ENCODE data around the gene C19orf47. TPM values are rescaled to one million over a fixed set of nuclear protein-coding genes. Genes with fewer than 3 reads are reported as not detected.
A peak's percentile ranks its signal among the peaks of the same experiment; 100 is the strongest.

The C19orf47 gene
- total and polyA plus RNA-seq, 2 donors = 7.3 to 13.9 TPM

DNA sequence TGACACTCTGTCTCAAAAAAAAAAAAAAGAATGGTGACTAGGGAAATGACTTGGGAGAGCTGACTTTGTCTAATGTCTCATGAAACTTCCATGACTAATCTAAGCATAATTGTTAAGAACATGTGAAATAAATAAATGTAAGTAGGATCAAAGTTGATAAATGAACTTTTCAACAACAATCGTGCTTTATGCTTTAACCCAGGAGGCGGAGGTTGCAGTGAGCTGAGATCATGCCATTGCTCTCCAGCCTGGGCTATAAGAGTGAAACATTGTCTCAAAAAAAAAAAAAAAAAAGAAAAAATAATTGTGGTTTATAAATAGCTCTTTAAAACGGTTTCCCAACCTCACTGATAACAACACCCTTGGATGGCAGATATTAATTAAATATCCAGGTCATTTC, 50.2 kb downstream of the C19orf47 start:
- Histone ChIP-seq H3K9me3 (ENCODE audit: control insufficient read depth in 2 of 2, insufficient read depth in 1 of 2, low read length in 1 of 2) (no peaks in the 10 kb centered on the region), H3K27ac (ENCODE audit: low read depth in 1 of 2, low read length in 1 of 2) (no peak overlapping the region), H3K36me3 (ENCODE audit: control insufficient read depth in 2 of 2, insufficient read depth in 2 of 2, low read length in 1 of 2) (no peaks in the 10 kb centered on the region), H3K4me3 (ENCODE audit: low read length in 2 of 2) (no peak overlapping the region), H3K27me3 (ENCODE audit: control insufficient read depth in 2 of 2, insufficient read depth in 1 of 2, low read length in 1 of 2) (no peaks in the 10 kb centered on the region), H3K4me1 (ENCODE audit: control insufficient read depth in 2 of 2, insufficient read depth in 2 of 2, low read length in 2 of 2) (no peaks in the 10 kb centered on the region)
- 81% methylated on average over 3 of the region's 3 CpGs for WGBS
- DNase-seq (ENCODE audit: low read depth in 6 of 9, low spot score in 9 of 9) = no peak

GRCh38 chr19:40294560-40294959, 53.6 kb downstream of the C19orf47 start:
- Histone ChIP-seq H3K27ac (ENCODE audit: low read depth in 1 of 2, low read length in 1 of 2) (no peak overlapping the region), H3K4me1 (ENCODE audit: control insufficient read depth in 2 of 2, insufficient read depth in 2 of 2, low read length in 2 of 2) (no peaks in the 10 kb centered on the region), H3K36me3 (ENCODE audit: control insufficient read depth in 2 of 2, insufficient read depth in 2 of 2, low read length in 1 of 2) (no peaks in the 10 kb centered on the region), H3K4me3 (ENCODE audit: low read length in 2 of 2) (no peak overlapping the region), H3K27me3 (ENCODE audit: control insufficient read depth in 2 of 2, insufficient read depth in 1 of 2, low read length in 1 of 2) (no peaks in the 10 kb centered on the region), H3K9me3 (ENCODE audit: control insufficient read depth in 2 of 2, insufficient read depth in 1 of 2, low read length in 1 of 2) (no peaks in the 10 kb centered on the region)
- 99% methylated on average over 6 of the region's 6 CpGs for WGBS
- no peak for DNase-seq (ENCODE audit: low read depth in 6 of 9, low spot score in 9 of 9)

DNA sequence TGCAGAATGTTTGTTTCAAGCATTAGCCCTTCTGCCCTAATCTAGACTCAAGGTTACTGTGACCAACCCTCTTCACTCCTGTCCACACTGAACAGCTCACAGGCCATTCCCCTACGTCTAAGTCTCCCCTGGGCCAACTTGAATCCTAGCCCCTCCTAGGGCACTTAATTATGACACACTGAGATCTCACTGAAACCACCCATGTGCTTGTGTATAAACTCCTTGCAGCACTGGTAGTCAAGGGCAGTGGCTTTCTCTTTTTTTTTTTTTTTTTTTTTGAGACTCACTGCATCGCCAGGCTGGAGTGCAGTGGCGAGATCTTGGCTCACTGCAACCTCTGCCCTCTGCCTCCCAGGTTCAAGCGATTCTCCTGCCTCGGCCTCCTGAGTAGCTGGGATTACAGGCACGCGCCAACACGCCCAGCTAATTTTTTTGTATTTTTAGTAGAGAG, 61.2 kb downstream of the C19orf47 start:
- 96% methylated on average over 8 of the region's 8 CpGs for WGBS
- H3K4me1 ChIP-seq (ENCODE audit: control insufficient read depth in 2 of 2, insufficient read depth in 2 of 2, low read length in 2 of 2) = peaks cover 10 to 36% of the 10 kb centered on the region in 2 donors
- no peak overlapping the region for H3K4me3 ChIP-seq (ENCODE audit: low read length in 2 of 2)
- H3K27me3 ChIP-seq (ENCODE audit: control insufficient read depth in 2 of 2, insufficient read depth in 1 of 2, low read length in 1 of 2) = no peaks in the 10 kb centered on the region
- H3K9me3 ChIP-seq (ENCODE audit: control insufficient read depth in 2 of 2, insufficient read depth in 1 of 2, low read length in 1 of 2) = no peaks in the 10 kb centered on the region
- H3K36me3 ChIP-seq (ENCODE audit: control insufficient read depth in 2 of 2, insufficient read depth in 2 of 2, low read length in 1 of 2) = peaks cover 7% of the 10 kb centered on the region in 2 donors
- DNase-seq (ENCODE audit: low read depth in 6 of 9, low spot score in 9 of 9) = no peak
- peak overlapping the region in 1 of 2 donors; percentile 100 for H3K27ac ChIP-seq (ENCODE audit: low read depth in 1 of 2, low read length in 1 of 2)

DNA sequence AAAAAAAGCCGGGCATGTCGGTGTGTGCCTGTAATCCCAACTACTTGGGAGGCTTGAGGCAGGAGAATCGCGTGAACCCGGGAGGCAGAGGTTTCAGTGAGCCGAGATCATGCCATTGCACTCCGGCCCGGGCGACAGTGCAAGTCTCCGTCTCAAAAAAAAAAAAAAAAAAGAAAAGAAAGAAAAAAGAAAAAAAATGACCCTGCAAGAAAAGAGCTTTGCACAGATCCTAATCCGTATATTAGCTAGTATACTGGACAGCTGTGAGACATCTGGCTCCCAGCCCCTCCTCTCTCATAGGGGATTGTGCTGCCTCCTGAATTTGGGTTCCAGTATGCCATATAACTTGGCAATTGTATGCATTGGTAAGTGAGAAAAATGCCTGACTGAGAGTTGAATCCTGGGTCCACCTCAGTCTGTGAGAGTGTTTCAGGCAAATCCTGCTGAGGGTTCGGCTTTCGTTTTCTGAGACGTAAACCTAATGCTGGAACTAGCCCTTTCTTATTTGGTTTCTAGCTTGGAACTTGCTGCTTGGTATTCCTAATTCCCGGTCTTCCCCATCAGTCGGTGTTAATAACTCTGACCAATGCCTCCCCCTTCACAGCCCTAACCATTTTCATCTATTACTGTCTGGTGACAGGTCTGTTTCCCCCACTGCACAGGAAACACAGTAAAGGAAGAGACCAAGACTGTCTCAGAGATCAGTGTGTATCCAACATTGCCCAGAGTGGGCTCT, 61.8 kb downstream of the C19orf47 start:
- Histone ChIP-seq H3K27me3 (ENCODE audit: control insufficient read depth in 2 of 2, insufficient read depth in 1 of 2, low read length in 1 of 2) (no peaks in the 10 kb centered on the region), H3K9me3 (ENCODE audit: control insufficient read depth in 2 of 2, insufficient read depth in 1 of 2, low read length in 1 of 2) (no peaks in the 10 kb centered on the region), H3K4me1 (ENCODE audit: control insufficient read depth in 2 of 2, insufficient read depth in 2 of 2, low read length in 2 of 2) (peaks cover 10 to 42% of the 10 kb centered on the region in 2 donors), H3K36me3 (ENCODE audit: control insufficient read depth in 2 of 2, insufficient read depth in 2 of 2, low read length in 1 of 2) (peaks cover 8% of the 10 kb centered on the region in 2 donors), H3K4me3 (ENCODE audit: low read length in 2 of 2) (no peak overlapping the region), H3K27ac (ENCODE audit: low read depth in 1 of 2, low read length in 1 of 2) (peak overlapping the region; percentile 36 to 100)
- WGBS = 93% methylated on average over 16 of the region's 16 CpGs
- no peak for DNase-seq (ENCODE audit: low read depth in 6 of 9, low spot score in 9 of 9)

DNA sequence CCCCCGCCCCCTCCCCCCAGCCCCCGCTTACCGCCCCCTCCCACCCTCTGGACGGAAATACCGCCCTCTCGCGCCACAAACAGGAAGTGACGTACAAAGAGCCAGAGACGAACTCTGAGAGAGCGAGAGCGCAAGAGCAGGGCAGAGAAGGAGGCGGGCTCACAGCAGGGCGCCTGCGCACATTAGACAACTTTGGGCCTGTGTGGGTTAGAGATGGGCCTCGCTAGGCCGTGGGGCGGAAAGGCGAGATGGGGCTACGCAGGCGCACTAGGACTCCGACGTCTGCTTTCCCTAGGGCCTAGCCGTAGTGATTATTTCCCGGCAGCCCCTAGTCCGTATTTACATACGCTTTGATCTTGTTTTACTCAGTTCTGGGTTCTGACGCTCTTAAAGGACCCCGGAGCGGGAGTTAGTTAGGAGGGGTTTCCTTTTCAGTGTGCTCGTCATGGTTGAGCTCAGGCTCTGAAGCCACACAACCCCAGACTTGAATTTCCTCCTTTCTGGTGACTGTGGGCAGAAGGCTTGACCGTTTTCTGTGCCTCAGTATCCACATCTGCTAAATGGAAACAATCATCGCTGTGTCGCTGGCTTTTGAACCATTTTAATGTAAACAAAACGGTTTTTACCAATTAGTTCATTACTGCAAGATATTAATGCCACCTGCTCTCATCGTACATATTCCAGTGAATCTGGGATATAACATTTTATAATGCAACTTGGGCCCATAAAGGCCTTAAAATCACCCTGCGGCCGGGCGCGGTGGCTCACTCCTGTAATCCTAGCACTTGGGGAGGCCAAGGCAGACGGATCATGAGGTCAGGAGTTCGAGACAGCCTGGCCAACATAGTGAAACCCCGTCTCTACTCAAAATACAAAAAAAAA, 62.6 kb downstream of the C19orf47 start:
- Histone ChIP-seq H3K4me3 (ENCODE audit: low read length in 2 of 2) (peak overlapping the region; percentile 76 to 85), H3K27me3 (ENCODE audit: control insufficient read depth in 2 of 2, insufficient read depth in 1 of 2, low read length in 1 of 2) (no peaks in the 10 kb centered on the region), H3K4me1 (ENCODE audit: control insufficient read depth in 2 of 2, insufficient read depth in 2 of 2, low read length in 2 of 2) (peaks cover 15 to 48% of the 10 kb centered on the region in 2 donors), H3K36me3 (ENCODE audit: control insufficient read depth in 2 of 2, insufficient read depth in 2 of 2, low read length in 1 of 2) (peaks cover 8% of the 10 kb centered on the region in 2 donors), H3K9me3 (ENCODE audit: control insufficient read depth in 2 of 2, insufficient read depth in 1 of 2, low read length in 1 of 2) (no peaks in the 10 kb centered on the region), H3K27ac (ENCODE audit: low read depth in 1 of 2, low read length in 1 of 2) (peak overlapping the region; percentile 99 to 100)
- peak; percentile 96 to 100 (median 99) for DNase-seq (ENCODE audit: low read depth in 6 of 9, low spot score in 9 of 9)
- WGBS = 18% methylated on average over 42 of the region's 42 CpGs

DNA sequence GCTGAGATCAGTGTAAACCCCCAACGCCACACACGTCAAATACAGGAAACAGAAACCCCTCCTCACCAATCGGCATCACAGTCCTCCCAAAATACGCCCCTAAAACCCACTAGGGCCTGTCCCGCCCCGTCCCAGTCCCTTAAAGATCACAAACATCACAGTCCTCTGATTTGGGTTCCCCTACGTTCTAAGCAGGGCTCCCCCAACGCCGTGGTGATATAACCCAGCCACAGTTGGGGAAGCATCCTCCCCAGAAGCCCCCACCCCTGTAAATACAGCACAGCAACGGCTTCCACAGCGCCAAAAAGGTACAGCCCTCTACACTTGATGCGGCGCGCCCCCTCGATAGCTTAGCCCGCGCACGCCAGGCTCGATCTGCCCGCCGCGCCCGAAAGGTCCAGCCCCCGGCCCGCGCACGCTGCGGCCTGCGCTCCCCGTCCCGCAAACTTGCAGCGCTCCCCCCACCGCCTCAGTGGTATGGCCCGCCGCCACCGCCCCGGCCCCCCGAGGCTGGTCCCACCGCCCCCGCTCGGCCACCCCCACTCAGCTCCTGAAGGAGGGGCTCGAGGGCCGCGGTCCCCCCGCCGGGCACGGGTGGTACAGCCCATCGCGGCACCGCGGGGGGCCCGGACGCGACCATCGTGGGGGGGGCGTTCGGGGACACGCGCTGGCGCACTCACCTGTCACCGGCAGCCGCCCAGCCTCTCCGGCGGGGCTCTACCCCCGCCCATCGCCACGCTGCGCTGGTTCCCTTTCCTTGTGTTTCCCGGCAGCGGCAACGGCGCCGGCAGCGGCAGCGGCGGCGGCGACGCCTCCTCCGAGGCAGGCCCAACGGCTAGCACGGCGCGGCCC, 63.5 kb downstream of the C19orf47 start, which contains the start of gene AKT2:
Gene AKT2 (minus strand): TSS at position 845 of the 852 bp plus-strand sequence. CDS start 20,078 bp downstream, outside the sequence.
- peak; percentile 39 to 92 (median 77) for DNase-seq (ENCODE audit: low read depth in 6 of 9, low spot score in 9 of 9)
- Histone ChIP-seq H3K27ac (ENCODE audit: low read depth in 1 of 2, low read length in 1 of 2) (peak within 1 kb of the TSS; percentile 99 to 100), H3K36me3 (ENCODE audit: control insufficient read depth in 2 of 2, insufficient read depth in 2 of 2, low read length in 1 of 2) (peaks cover 8% of the 10 kb centered on the region in 2 donors), H3K9me3 (ENCODE audit: control insufficient read depth in 2 of 2, insufficient read depth in 1 of 2, low read length in 1 of 2) (no peaks in the 10 kb centered on the region), H3K27me3 (ENCODE audit: control insufficient read depth in 2 of 2, insufficient read depth in 1 of 2, low read length in 1 of 2) (no peaks in the 10 kb centered on the region), H3K4me1 (ENCODE audit: control insufficient read depth in 2 of 2, insufficient read depth in 2 of 2, low read length in 2 of 2) (peaks cover 16 to 57% of the 10 kb centered on the region in 2 donors), H3K4me3 (ENCODE audit: low read length in 2 of 2) (peak within 1 kb of the TSS; percentile 76 to 85)
- WGBS = under 1% methylated on average over 83 of the region's 84 CpGs

DNA sequence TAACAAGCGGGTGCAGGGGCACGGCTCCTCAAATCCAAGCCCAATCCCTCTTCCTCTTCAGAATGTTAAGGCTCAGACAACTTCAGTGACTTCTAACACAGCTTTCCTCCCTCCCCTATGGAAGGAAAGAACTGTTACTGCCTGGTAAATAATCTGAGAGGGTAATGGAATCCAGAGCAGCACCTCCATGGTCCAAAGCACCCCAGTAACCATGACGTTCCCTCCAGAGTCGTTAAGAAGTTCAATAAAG, 64.0 kb downstream of the C19orf47 start:
- peaks cover 8% of the 10 kb centered on the region in 2 donors for H3K36me3 ChIP-seq (ENCODE audit: control insufficient read depth in 2 of 2, insufficient read depth in 2 of 2, low read length in 1 of 2)
- WGBS = 10% methylated on average over 4 of the region's 4 CpGs
- H3K4me1 ChIP-seq (ENCODE audit: control insufficient read depth in 2 of 2, insufficient read depth in 2 of 2, low read length in 2 of 2) = peaks cover 22 to 62% of the 10 kb centered on the region in 2 donors
- peak overlapping the region; percentile 76 to 85 for H3K4me3 ChIP-seq (ENCODE audit: low read length in 2 of 2)
- no peak for DNase-seq (ENCODE audit: low read depth in 6 of 9, low spot score in 9 of 9)
- H3K27me3 ChIP-seq (ENCODE audit: control insufficient read depth in 2 of 2, insufficient read depth in 1 of 2, low read length in 1 of 2) = no peaks in the 10 kb centered on the region
- no peaks in the 10 kb centered on the region for H3K9me3 ChIP-seq (ENCODE audit: control insufficient read depth in 2 of 2, insufficient read depth in 1 of 2, low read length in 1 of 2)
- peak overlapping the region; percentile 98 to 99 for H3K27ac ChIP-seq (ENCODE audit: low read depth in 1 of 2, low read length in 1 of 2)

GRCh38 chr19:40283414-40284250, 64.6 kb downstream of the C19orf47 start:
- H3K36me3 ChIP-seq (ENCODE audit: control insufficient read depth in 2 of 2, insufficient read depth in 2 of 2, low read length in 1 of 2) = peaks cover 8% of the 10 kb centered on the region in 2 donors
- peaks cover 24 to 68% of the 10 kb centered on the region in 2 donors for H3K4me1 ChIP-seq (ENCODE audit: control insufficient read depth in 2 of 2, insufficient read depth in 2 of 2, low read length in 2 of 2)
- H3K27me3 ChIP-seq (ENCODE audit: control insufficient read depth in 2 of 2, insufficient read depth in 1 of 2, low read length in 1 of 2) = no peaks in the 10 kb centered on the region
- WGBS = 79% methylated on average over 12 of the region's 12 CpGs
- no peak for DNase-seq (ENCODE audit: low read depth in 6 of 9, low spot score in 9 of 9)
- H3K9me3 ChIP-seq (ENCODE audit: control insufficient read depth in 2 of 2, insufficient read depth in 1 of 2, low read length in 1 of 2) = no peaks in the 10 kb centered on the region
- peak overlapping the region; percentile 98 to 99 for H3K27ac ChIP-seq (ENCODE audit: low read depth in 1 of 2, low read length in 1 of 2)
- H3K4me3 ChIP-seq (ENCODE audit: low read length in 2 of 2) = peak overlapping the region; percentile 76 to 85

Data from thymus (tissue), 11 donors.